Measurements from ENCODE around the gene HCFC1R1. TPM values are rescaled to one million over a fixed set of nuclear protein-coding genes. Genes with fewer than 3 reads are reported as not detected.
A peak's percentile ranks its signal among the peaks of the same experiment; 100 is the strongest.
"Not testable (repeated sequence)": the region's sequence is repeated elsewhere in the genome, so short reads cannot be mapped to it uniquely, and the experiment has no call there.

The HCFC1R1 gene
- total RNA-seq, 1 experiment from 2014 or later: 76.0 TPM

- TF ChIP-seq STAT6 (CRISPR knock-in tag; conservative IDR thresholded peaks at IDR 0.05; ENCODE audit: low read depth) (no peak), ZNF121 (CRISPR knock-in tag; IDR thresholded peaks at IDR 0.05) (peak; percentile 55)
- DNase-seq (ENCODE audit: low spot score): no peak
- ChIA-PET POLR2A (interaction anchor here (1.3 to 3.2 kb wide), 5 partner anchors 26 to 54 kb away, joined by 5 to 29 read pairs (median 8); partner anchors contain the start of gene ZSCAN10), CTCF (interaction anchor here (0.9 to 3.6 kb wide), 26 partner anchors 8 to 117 kb away, joined by 3 to 109 read pairs (median 19); partner anchors contain the start of genes BICDL2, KREMEN2, MMP25 and PAQR4)
- Mint-ChIP-seq H3K27me3 (ENCODE audit: low read depth) (peaks cover 3% of the 10 kb centered on the region; the same call in 1 of the 2 replicates), H3K36me3 (peaks cover 7% of the 10 kb centered on the region), H3K27ac (no peak overlapping the region), H3K4me1 (peaks cover 26% of the 10 kb centered on the region), H3K4me3 (peak overlapping the region; percentile 20; the same call in 1 of the 2 replicates), H3K9me3 (0 out of 2 replicates have a peak, but pooled peaks cover 1% of the 10 kb centered on the region)
- ATAC-seq: no peak
Measured at GRCh38 chr16:3057181-3058138, 33.7 kb upstream of the HCFC1R1 start.

GRCh38 chr16:3056336-3057180, 32.8 kb upstream of the HCFC1R1 start:
- ChIA-PET CTCF (interaction anchor here (0.7 to 2.6 kb wide), 9 partner anchors 23 to 75 kb away, joined by 3 to 20 read pairs (median 4); partner anchors contain the start of gene ZNF205), POLR2A (interaction anchor here (1.3 kb wide), 1 partner anchor 94 kb away, joined by 6 read pairs; no protein-coding TSS in a partner anchor)
- H3K9me3 Mint-ChIP-seq: 0 out of 2 replicates have a peak, but pooled peaks cover 6% of the 10 kb centered on the region
- H3K27me3 Mint-ChIP-seq (ENCODE audit: low read depth): peaks cover 3% of the 10 kb centered on the region; the same call in 1 of the 2 replicates
- ATAC-seq (no peak), DNase-seq (ENCODE audit: low spot score) (no peak)
- H3K4me1 Mint-ChIP-seq: peaks cover 30% of the 10 kb centered on the region
- no peak overlapping the region for H3K27ac Mint-ChIP-seq
- no peak for TF ChIP-seq CREB1 (CRISPR knock-in tag; IDR thresholded peaks at IDR 0.05)
- TF ChIP-seq ZBTB43 (CRISPR knock-in tag; IDR thresholded peaks at IDR 0.05): no peak
- TF ChIP-seq FOXP1 (CRISPR knock-in tag; IDR thresholded peaks at IDR 0.05; ENCODE audit: borderline replicate concordance): no peak
- TF ChIP-seq CTCF (IDR thresholded peaks at IDR 0.05): no peak
- H3K36me3 Mint-ChIP-seq: peaks cover 12% of the 10 kb centered on the region
- H3K4me3 Mint-ChIP-seq: no peak overlapping the region; the same call in 1 of the 2 replicates

- ChIA-PET POLR2A (interaction anchor here (1.3 kb wide), 1 partner anchor 95 kb away, joined by 6 read pairs; no protein-coding TSS in a partner anchor), CTCF (interaction anchor here (1.0 to 2.6 kb wide), 8 partner anchors 22 to 76 kb away, joined by 3 to 20 read pairs (median 4); partner anchors contain the start of gene ZNF205)
- H3K27me3 Mint-ChIP-seq (ENCODE audit: low read depth); ATAC-seq; H3K4me3 Mint-ChIP-seq; DNase-seq (ENCODE audit: low spot score); H3K9me3 Mint-ChIP-seq; H3K27ac Mint-ChIP-seq: not testable (repeated sequence)
- H3K4me1 Mint-ChIP-seq: peaks cover 29% of the 10 kb centered on the region
- peaks cover 15% of the 10 kb centered on the region for H3K36me3 Mint-ChIP-seq
Measured at GRCh38 chr16:3055734-3056115, 32.0 kb upstream of the HCFC1R1 start.
